GM21390 (cell line): ENCODE measurements around the gene AGER.
"Not testable (repeated sequence)": the region's sequence is repeated elsewhere in the genome, so short reads cannot be mapped to it uniquely, and the experiment has no call there.

Source experiments
- ATAC-seq: cut with Tn5 transposase; IDR thresholded peaks from one replicate; pipeline ENCODE4 v1.9.1; 2021; ENCODE audit not compliant: unreplicated experiment

Gene AGER

GRCh38 chr6:32187725-32188380, 3.8 kb upstream of the AGER start:
- ATAC-seq: not testable (repeated sequence)

- no peak for ATAC-seq
Measured at GRCh38 chr6:32187009-32187709, 3.1 kb upstream of the AGER start.

GRCh38 chr6:32186151-32186840, 2.2 kb upstream of the AGER start:
- ATAC-seq: not testable (repeated sequence)

DNA sequence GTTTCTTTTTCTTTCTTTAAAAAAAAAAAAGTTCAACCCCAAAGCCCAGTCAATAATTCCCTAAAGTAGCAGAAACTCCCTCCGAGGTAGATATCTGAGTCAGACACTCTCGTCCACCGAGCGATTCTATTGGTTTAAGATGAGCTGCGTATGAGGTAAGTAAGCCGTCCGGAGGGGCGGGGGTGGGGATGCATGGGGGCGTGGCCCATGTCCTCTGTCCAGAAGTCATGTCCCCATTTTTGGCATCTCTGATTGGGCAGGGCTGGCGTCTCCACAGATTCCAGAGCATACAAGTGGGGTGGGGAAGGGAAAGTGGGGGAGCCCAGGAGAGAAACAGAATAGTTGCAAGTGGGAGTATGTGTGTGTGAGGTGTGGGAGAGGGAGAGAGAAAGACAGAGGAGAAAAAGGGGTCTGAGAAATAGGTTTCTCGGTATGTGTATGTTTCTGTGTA, 1.7 kb upstream of the AGER start:
- ATAC-seq: not testable (repeated sequence)

GRCh38 chr6:32183483-32184083, 470 bp downstream of the AGER start:
- no peak for ATAC-seq

DNA sequence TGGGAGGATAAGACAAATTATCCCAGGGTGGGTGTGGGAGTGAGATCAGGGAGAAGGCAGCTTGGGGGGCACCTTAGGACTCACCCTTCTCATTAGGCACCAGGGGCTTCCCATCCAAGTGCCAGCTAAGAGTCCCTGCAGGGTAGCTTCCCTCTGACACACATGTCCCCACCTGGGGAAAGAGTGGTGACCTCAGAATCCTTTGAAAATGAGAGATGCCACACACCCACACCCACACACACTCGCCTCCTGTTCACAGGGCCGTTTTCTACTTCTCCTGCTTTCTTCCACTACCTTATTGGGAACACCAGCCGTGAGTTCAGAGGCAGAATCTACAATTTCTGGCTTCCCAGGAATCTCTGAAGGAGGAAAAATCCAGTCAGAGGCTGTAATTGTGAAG, 1.0 kb downstream of the AGER start:
- ATAC-seq: no peak

GRCh38 chr6:32182555-32182981, 1.5 kb downstream of the AGER start:
- no peak for ATAC-seq

DNA sequence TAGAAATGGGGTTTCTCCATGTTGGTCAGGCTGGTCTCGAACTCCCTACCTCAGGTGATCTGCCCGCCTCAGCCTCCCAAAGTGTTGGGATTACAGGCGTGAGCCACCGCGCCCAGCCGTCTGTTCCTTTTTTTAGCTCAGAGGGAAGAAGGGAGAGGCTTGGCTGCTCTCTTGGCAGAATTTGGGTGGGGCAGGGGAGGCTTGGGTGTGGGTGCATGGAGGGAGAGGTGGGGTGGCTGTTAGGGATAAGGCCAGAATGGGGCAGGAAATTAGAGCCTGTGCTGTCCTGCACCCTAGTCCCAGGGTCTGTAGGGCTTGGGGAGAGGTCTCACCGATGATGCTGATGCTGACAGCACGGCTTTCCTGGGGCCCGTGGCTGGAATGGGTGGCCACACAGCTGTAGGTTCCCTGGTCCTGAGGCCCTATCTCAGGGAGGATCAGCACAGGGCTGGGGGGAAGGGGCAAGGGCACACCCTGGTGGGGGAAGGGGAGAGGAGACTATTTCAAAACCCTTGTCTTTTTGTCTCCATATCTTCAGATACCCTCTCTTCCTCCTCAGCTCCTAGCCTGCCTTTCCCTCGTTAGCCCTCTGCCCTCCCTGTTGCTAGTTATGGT, 2.0 kb downstream of the AGER start:
- ATAC-seq: no peak

- ATAC-seq: no peak
Measured at GRCh38 chr6:32181148-32181702, 2.8 kb downstream of the AGER start.

- ATAC-seq: no peak
Measured at GRCh38 chr6:32179766-32180405, 4.2 kb downstream of the AGER start.

DNA sequence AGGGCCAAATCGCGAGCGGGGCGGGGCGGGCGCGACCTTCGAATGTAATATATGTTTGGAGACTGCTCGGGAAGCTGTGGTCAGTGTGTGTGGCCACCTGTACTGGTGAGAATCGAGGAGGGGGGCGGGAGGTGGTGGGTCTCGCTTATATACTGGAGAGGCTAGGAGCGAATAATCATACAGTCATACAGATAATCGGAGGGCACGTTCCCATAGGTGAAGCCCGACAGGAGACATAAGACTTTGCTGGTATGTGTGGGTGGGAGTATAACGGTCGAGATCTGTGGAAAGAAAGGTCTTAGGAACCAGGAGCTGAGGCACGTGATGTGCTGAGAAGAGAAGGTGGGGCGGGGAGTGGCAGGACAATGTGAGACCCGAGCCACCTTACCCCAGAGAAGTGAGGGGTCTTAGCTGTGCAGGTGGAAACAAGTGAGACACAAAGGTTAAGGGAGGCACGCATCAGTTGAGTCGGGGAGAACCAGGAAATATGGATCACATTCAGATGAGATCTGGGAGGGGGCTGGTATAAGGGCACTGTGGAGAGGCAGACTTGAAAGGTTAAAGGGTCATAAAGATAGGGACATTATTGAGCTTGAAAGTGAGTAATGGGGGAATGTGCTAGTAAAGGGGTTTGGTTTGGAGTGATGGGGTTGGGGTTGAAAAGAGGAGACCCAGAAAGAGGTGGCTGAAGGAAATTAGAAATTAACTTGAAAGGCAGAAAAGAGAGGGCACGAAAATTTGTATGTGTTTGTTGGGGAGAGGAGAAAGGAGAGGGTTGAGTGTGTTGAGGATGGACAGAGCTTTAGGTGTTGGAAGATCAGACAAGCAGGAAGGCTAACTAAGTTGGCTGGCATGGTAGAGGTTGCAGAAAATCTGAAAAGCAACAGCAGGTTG, 5.3 kb downstream of the AGER start:
- ATAC-seq: no peak

DNA sequence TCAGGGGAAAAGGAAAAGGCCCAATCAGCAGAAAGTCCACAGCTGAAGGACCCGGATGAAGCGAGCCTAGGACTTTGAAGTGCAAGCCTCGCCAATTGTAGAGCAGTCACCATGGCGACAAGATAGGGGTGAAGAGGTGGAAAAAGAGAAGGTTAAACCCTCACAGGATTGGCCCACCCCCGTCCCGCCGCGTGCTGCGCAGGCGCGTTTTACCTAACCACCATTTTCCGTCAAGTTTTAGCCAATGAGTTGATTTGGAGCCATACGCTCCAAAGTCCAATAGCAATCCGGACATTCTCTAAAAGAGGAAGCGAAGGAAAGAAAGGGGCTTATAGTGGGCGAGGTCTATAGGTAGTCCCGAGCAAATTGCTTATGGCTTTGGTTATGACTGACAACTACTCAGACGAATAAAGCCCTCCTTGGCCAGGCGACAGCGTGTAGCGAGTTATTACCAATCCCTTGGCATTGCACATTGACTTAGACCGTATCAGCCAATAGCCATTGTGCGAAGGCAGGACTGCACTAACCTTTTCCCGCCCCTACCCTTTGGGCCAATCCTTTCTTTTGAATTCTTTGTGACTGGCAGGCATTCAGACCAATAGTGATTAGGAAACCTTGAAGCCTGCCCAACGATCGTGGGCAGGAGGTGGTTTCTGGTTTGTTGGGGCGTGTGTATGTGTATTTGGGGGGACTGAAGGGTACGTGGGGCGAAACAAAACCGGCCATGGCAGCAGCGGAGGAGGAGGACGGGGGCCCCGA, 6.1 kb downstream of the AGER start, which contains the start of gene RNF5:
RNF5 (plus strand) TSS at position 618 of the 759 bp plus-strand sequence; CDS start at position 725, 107 bp downstream.
- peak; percentile 74 for ATAC-seq

GRCh38 chr6:32177183-32177787, 6.8 kb downstream of the AGER start:
- ATAC-seq: peak; percentile 4

GRCh38 chr6:32176476-32177182, 7.4 kb downstream of the AGER start:
- no peak for ATAC-seq

- ATAC-seq: peak; percentile 40
Measured at GRCh38 chr6:32175711-32176475, 8.2 kb downstream of the AGER start, which contains the start of gene AGPAT1. AGPAT1 (minus strand) TSS chr6:32176084; CDS start chr6:32171496, 4,588 bp downstream.

- ATAC-seq: no peak
Measured at GRCh38 chr6:32175322-32175710, 8.7 kb downstream of the AGER start.

DNA sequence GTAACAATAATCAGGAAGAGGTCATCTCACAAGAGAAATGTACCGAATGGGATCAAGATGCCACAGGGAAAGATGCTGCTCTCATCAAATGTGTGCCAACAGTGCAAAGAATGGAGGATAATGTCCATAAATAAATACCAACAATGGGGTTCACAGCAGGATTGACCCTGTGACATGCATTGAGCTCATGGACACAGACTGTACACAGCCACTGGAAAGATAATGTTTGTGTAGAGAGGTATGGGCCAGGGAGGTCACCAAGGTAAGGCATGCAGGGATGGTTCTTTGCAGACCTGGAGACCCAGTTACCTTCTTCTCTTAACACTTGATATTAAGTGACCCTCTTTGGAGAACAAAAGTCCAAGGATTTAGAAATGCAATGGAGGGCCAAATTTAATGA, 9.6 kb downstream of the AGER start:
- ATAC-seq: no peak
